AG10803 (cell line): ENCODE results near the gene GOLGA5.
"Not testable (repeated sequence)": the region's sequence is repeated elsewhere in the genome, so short reads cannot be mapped to it uniquely, and the experiment has no call there.

Source experiments
- DNase-seq: peaks from one replicate; pipeline ENCODE4 v3.0.0; 2010; ENCODE audit warnings: low read depth
- H3K4me3 ChIP-seq: 2 replicates; pipeline ENCODE4 v1.5.1; 2011; ENCODE audit warnings: mild to moderate bottlenecking, low read length, control low read depth
- CTCF ChIP-seq: conservative IDR thresholded peaks from 2 replicates; pipeline ENCODE4 v1.5.1; 2011; ENCODE audit warnings: mild to moderate bottlenecking, low read length, control low read depth, inconsistent platforms

The GOLGA5 gene

GRCh38 chr14:92846162-92846897 lies 52.2 kb downstream of the GOLGA5 start:
- TF ChIP-seq CTCF: no peak
- no peak overlapping the region for H3K4me3 ChIP-seq
- DNase-seq: peak; percentile 62

- TF ChIP-seq CTCF: no peak
- H3K4me3 ChIP-seq: no peak overlapping the region
- no peak for DNase-seq
Observed at GRCh38 chr14:92847278-92847677, 53.2 kb downstream of the GOLGA5 start.

GRCh38 chr14:92847749-92848148 lies 53.6 kb downstream of the GOLGA5 start:
- no peak for DNase-seq
- no peak overlapping the region for H3K4me3 ChIP-seq
- TF ChIP-seq CTCF: no peak

- DNase-seq: no peak
- TF ChIP-seq CTCF: no peak
- no peak overlapping the region for H3K4me3 ChIP-seq
Observed at GRCh38 chr14:92848887-92849286, 54.8 kb downstream of the GOLGA5 start.

GRCh38 chr14:92850492-92850891 lies 56.4 kb downstream of the GOLGA5 start:
- TF ChIP-seq CTCF: no peak
- peak; percentile 33 for DNase-seq
- no peak overlapping the region for H3K4me3 ChIP-seq

GRCh38 chr14:92853136-92853535 lies 59.0 kb downstream of the GOLGA5 start:
- not testable (repeated sequence) for DNase-seq

GRCh38 chr14:92860049-92860840 lies 66.1 kb downstream of the GOLGA5 start:
- TF ChIP-seq CTCF: no peak
- DNase-seq: no peak
- H3K4me3 ChIP-seq: no peak overlapping the region

More at GRCh38 chr14:92853136-92853535, 59.0 kb downstream of the GOLGA5 start:
- H3K4me3 ChIP-seq: not testable (repeated sequence)
